Prostate gland (tissue), 2 donors: Measurements from ENCODE around the gene DSG2. TPM values are rescaled to one million over a fixed set of nuclear protein-coding genes. Genes with fewer than 3 reads are reported as not detected.

Experiments used
- DNase-seq: peaks from one replicate; pipeline ENCODE4 v3.0.0-alpha.2; 2019; ENCODE audit warnings: low spot score
- H3K27ac ChIP-seq, 2 donors: fragments of 200-600 bp; sonication (generic); 2 replicates each; pipeline ENCODE4 v1.5.1; 2017 to 2019
- H3K27me3 ChIP-seq: fragments of 200-600 bp; sonication (generic); replicated peaks from 2 replicates; pipeline ENCODE4 v1.5.1; 2019; ENCODE audit not compliant: insufficient read depth
- H3K36me3 ChIP-seq, 2 donors: fragments of 200-600 bp; sonication (generic); 1 replicate in 1 of 2; 2 replicates in 1 of 2; pipeline versions ENCODE4 v1.5.1 to v1.8.1; 2017 to 2019
- H3K4me1 ChIP-seq: fragments of 200-600 bp; sonication (generic); replicated peaks from 2 replicates; pipeline ENCODE4 v1.5.1; 2019
- H3K4me3 ChIP-seq, 2 donors: fragments of 200-600 bp; sonication (generic); 2 replicates each; pipeline ENCODE4 v1.5.1; 2017 to 2019
- H3K9me3 ChIP-seq: fragments of 200-600 bp; sonication (generic); 2 replicates; pipeline ENCODE4 v1.5.1; 2017
- CTCF ChIP-seq, 4 experiments: fragments of 200-600 bp in 2 of 4; fragments of 450-650 bp in 2 of 4; sonication (generic) in 2 of 4; IDR thresholded peaks; 1 replicate in 3 of 4; 2 replicates in 1 of 4; pipeline ENCODE4 v1.5.1; 2016 to 2019; ENCODE audit warnings: antibody characterized with exemption in 4 of 4, mild to moderate bottlenecking in 2 of 4, moderate library complexity in 2 of 4
- POLR2A ChIP-seq: fragments of 450-650 bp; IDR thresholded peaks from one replicate; pipeline ENCODE4 v1.6.1; 2016; ENCODE audit warnings: antibody characterized with exemption, mild to moderate bottlenecking
- POLR2AphosphoS5 ChIP-seq: sonication (generic); formaldehyde crosslinking; IDR thresholded peaks from one replicate; pipeline ENCODE4 v1.6.1; 2017; ENCODE audit warnings: antibody characterized with exemption
- WGBS: methylation state at CpG from one replicate; pipeline ENCODE4 v1.1.5; 2018; 5-methylcytosine and 5-hydroxymethylcytosine counted together
- intact Hi-C: fragments of 100-400 bp; cut with DNase I; formaldehyde crosslinking; loops from one replicate; pipeline ENCODE4 v1.14.2; 2022
- total RNA-seq, 2 donors: library from RNA; depleted of rRNA; stranded (reverse); fragments of >200 nt; gene quantifications; one replicate each; pipeline ENCODE4 v1.1.0, GENCODE V29; 2016

DSG2 gene
- total RNA-seq, 2 donors from 2014 or later, result 19.5 to 63.2 TPM

GRCh38 chr18:31549416-31549815, 51.4 kb downstream of the DSG2 start:
- H3K4me3 ChIP-seq, result no peak overlapping the region
- H3K27me3 ChIP-seq, result no peaks in the 10 kb centered on the region
- intact Hi-C loops, result no loop called here
- 89% methylated on average over 4 of the region's 4 CpGs for WGBS
- no peaks in the 10 kb centered on the region for H3K4me1 ChIP-seq
- no peaks in the 10 kb centered on the region for H3K9me3 ChIP-seq
- H3K27ac ChIP-seq, result no peak overlapping the region
- TF ChIP-seq POLR2A, result no peak
- no peak for TF ChIP-seq CTCF (IDR thresholded peaks at IDR 0.05)
- TF ChIP-seq POLR2AphosphoS5, result no peak
- no peaks in the 10 kb centered on the region for H3K36me3 ChIP-seq
- no peak for DNase-seq

GRCh38 chr18:31551883-31552282, 53.9 kb downstream of the DSG2 start:
- TF ChIP-seq CTCF (IDR thresholded peaks at IDR 0.05) (no peak), POLR2AphosphoS5 (no peak), POLR2A (no peak)
- intact Hi-C loops, result loop anchor here (10.0 kb wide), 1 partner anchor 423 kb away; no protein-coding TSS in a partner anchor
- 89% methylated on average over 3 of the region's 3 CpGs for whole genome bisulfite sequencing
- H3K4me1 ChIP-seq, result no peaks in the 10 kb centered on the region
- no peaks in the 10 kb centered on the region for H3K27me3 ChIP-seq
- H3K4me3 ChIP-seq, result no peak overlapping the region
- DNase-seq, result no peak
- H3K27ac ChIP-seq, result no peak overlapping the region
- H3K9me3 ChIP-seq, result no peaks in the 10 kb centered on the region
- H3K36me3 ChIP-seq, result no peaks in the 10 kb centered on the region

- no peak overlapping the region for H3K27ac ChIP-seq
- 48% methylated on average over 6 of the region's 6 CpGs for WGBS
- intact Hi-C loops, result loop anchor here (10.0 kb wide), 1 partner anchor 421 kb away; no protein-coding TSS in a partner anchor
Observed at GRCh38 chr18:31553800-31554199, 55.8 kb downstream of the DSG2 start.

GRCh38 chr18:31554776-31555175, 56.8 kb downstream of the DSG2 start:
- H3K9me3 ChIP-seq, result no peaks in the 10 kb centered on the region
- H3K36me3 ChIP-seq, result no peaks in the 10 kb centered on the region
- intact Hi-C loops, result loop anchor here (5.0 to 10.0 kb wide), 2 partner anchors 168 to 420 kb away; no protein-coding TSS in a partner anchor
- no peaks in the 10 kb centered on the region for H3K4me1 ChIP-seq
- no peak for TF ChIP-seq CTCF (IDR thresholded peaks at IDR 0.05)
- TF ChIP-seq POLR2AphosphoS5, result no peak
- TF ChIP-seq POLR2A, result no peak
- 66% methylated on average over 5 of the region's 5 CpGs for WGBS
- no peak overlapping the region for H3K4me3 ChIP-seq
- no peaks in the 10 kb centered on the region for H3K27me3 ChIP-seq
- DNase-seq, result no peak
- no peak overlapping the region for H3K27ac ChIP-seq

More at GRCh38 chr18:31553800-31554199, 55.8 kb downstream of the DSG2 start:
- DNase-seq, result no peak
- H3K27me3 ChIP-seq, result no peaks in the 10 kb centered on the region
- TF ChIP-seq CTCF (IDR thresholded peaks at IDR 0.05), result no peak
- no peak for TF ChIP-seq POLR2A
- TF ChIP-seq POLR2AphosphoS5, result no peak
- H3K36me3 ChIP-seq, result no peaks in the 10 kb centered on the region
- no peaks in the 10 kb centered on the region for H3K4me1 ChIP-seq
- H3K4me3 ChIP-seq, result no peak overlapping the region
- H3K9me3 ChIP-seq, result no peaks in the 10 kb centered on the region

GRCh38 chr18:31555971-31556747, 58.2 kb downstream of the DSG2 start:
- Histone ChIP-seq H3K27me3 (no peaks in the 10 kb centered on the region), H3K4me1 (no peaks in the 10 kb centered on the region), H3K27ac (no peak overlapping the region), H3K36me3 (no peaks in the 10 kb centered on the region), H3K4me3 (no peak overlapping the region), H3K9me3 (no peaks in the 10 kb centered on the region)
- intact Hi-C loops, result loop anchor here (2.0 to 10.0 kb wide), 3 partner anchors 166 to 419 kb away; no protein-coding TSS in a partner anchor
- TF ChIP-seq CTCF (IDR thresholded peaks at IDR 0.05), result peak; percentile 51 to 88 (median 86)
- TF ChIP-seq POLR2A, result no peak
- TF ChIP-seq POLR2AphosphoS5, result no peak
- WGBS, result 12% methylated on average over 7 of the region's 7 CpGs
- peak; percentile 56 for DNase-seq
